Smooth muscle cell (in vitro differentiated cells): ENCODE data around the gene RPS2. TPM values are rescaled to one million over a fixed set of nuclear protein-coding genes. Genes with fewer than 3 reads are reported as not detected.
A peak's percentile ranks its signal among the peaks of the same experiment; 100 is the strongest.

Experiments
- DNase-seq: peaks from one replicate; lab custom pipeline; 2025; ENCODE audit not compliant: unreplicated experiment; lab: John Stamatoyannopoulos, UW
- H2AFZ ChIP-seq: fragments of 200-600 bp; sonication (generic); 2 replicates; pipeline ENCODE4 v1.6.0; 2016; ENCODE audit warnings: antibody characterized with exemption, low read depth, mild to moderate bottlenecking
- H3F3A ChIP-seq: fragments of 200-600 bp; sonication (generic); 2 replicates; pipeline ENCODE4 v1.6.0; 2017; ENCODE audit warnings: antibody characterized with exemption, low read depth
- H3K27ac ChIP-seq: fragments of 200-600 bp; sonication (generic); 2 replicates; pipeline ENCODE4 v1.5.1; 2016; ENCODE audit warnings: low read depth, mild to moderate bottlenecking
- H3K27me3 ChIP-seq: fragments of 200-600 bp; sonication (generic); 2 replicates; pipeline ENCODE4 v1.6.1; 2016; ENCODE audit warnings: low read depth, mild to moderate bottlenecking
- H3K36me3 ChIP-seq: fragments of 200-600 bp; sonication (generic); 2 replicates; pipeline ENCODE4 v1.5.1; 2016; ENCODE audit warnings: low read depth
- H3K4me1 ChIP-seq: fragments of 200-600 bp; sonication (generic); 2 replicates; pipeline ENCODE4 v1.5.1; 2016; ENCODE audit warnings: low read depth
- H3K4me2 ChIP-seq: fragments of 200-600 bp; sonication (generic); 2 replicates; pipeline ENCODE4 v1.6.0; 2016; ENCODE audit warnings: mild to moderate bottlenecking
- H3K4me3 ChIP-seq: fragments of 200-600 bp; sonication (generic); 2 replicates; pipeline ENCODE4 v1.5.1; 2016; ENCODE audit warnings: mild to moderate bottlenecking
- H3K79me2 ChIP-seq: fragments of 200-600 bp; sonication (generic); 2 replicates; pipeline ENCODE4 v1.6.0; 2016; ENCODE audit warnings: low read depth, mild to moderate bottlenecking
- H3K9ac ChIP-seq: fragments of 200-600 bp; sonication (generic); 2 replicates; pipeline ENCODE4 v1.6.0; 2016; ENCODE audit warnings: low read depth
- H3K9me3 ChIP-seq: fragments of 200-600 bp; sonication (generic); replicated peaks from 2 replicates; pipeline ENCODE4 v1.5.1; 2016; ENCODE audit warnings: low read depth
- H4K20me1 ChIP-seq: fragments of 200-600 bp; sonication (generic); 2 replicates; pipeline ENCODE4 v1.6.0; 2016; ENCODE audit warnings: low read depth
- WGBS: methylation state at CpG from one replicate; pipeline ENCODE4 v1.1.7; 2016; ENCODE audit warnings: low lambda C conversion rate; 5-methylcytosine and 5-hydroxymethylcytosine counted together
- polyA plus RNA-seq: library from polyadenylated mRNA; unstranded; fragments of >200 nt; fragmentation: Nextera tagmentation; extraction: Ambion mirVana; gene quantifications from 2 replicates; pipeline ENCODE4 v1.2.1, GENCODE V29; 2016
- total RNA-seq: library from RNA; depleted of rRNA; stranded (reverse); fragments of >200 nt; gene quantifications from 2 replicates; pipeline ENCODE4 v1.2.3, GENCODE V29; 2014
- TF ChIP-seq, protein P1 (sequence below): fragments of 200-600 bp; sonication (generic); IDR thresholded peaks from 2 replicates; pipeline ENCODE4 v1.5.1; 2017; ENCODE audit warnings: borderline replicate concordance, mild to moderate bottlenecking, antibody characterized with exemption; ENCODE audit not compliant: insufficient read depth, poor library complexity, severe bottlenecking

RPS2 gene
- total and polyA plus RNA-seq, 2 experiments from 2014 or later: 2,041 to 2,576 TPM

DNA sequence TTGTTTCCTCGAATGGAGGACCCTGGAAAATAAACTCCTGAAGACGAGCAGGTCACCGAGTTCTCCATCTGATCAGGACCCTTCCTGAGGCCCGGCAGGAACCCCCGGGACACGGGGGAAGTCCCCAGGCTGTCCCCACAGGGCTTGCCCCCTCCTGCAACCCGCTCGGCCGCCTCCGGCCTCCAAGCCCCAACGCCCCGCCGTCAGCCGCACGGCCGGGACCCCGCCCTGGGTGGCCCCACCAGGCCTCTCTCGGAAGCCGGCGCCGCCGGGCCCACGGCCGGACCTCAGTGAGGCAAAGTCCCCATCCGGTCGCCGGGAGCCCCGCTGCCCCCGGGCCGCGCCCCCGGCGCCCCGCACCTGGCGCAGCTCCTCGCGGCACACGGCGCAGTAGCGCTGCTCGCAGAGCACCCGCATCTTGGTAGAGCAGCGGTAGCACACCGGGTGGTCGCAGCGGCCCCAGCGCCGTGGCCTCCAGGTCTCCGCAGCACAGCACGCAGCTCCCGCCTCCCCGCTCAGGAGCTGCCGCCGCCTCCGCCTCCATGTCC, 44.6 kb upstream of the RPS2 start:
- peak overlapping the region; percentile 98 for H3K4me3 ChIP-seq
- H4K20me1 ChIP-seq: peaks cover 50% of the 10 kb centered on the region
- H3K9ac ChIP-seq: peak overlapping the region; percentile 88
- H3K4me2 ChIP-seq: peak overlapping the region; percentile 90
- H3K27ac ChIP-seq: peak overlapping the region; percentile 79
- no peaks in the 10 kb centered on the region for H3F3A ChIP-seq
- peaks cover 23% of the 10 kb centered on the region for H3K4me1 ChIP-seq
- 2% methylated on average over 6 of the region's 55 CpGs for WGBS
- H3K27me3 ChIP-seq: no peaks in the 10 kb centered on the region
- H2AFZ ChIP-seq: no peak overlapping the region
- no peak for DNase-seq
- H3K36me3 ChIP-seq: no peaks in the 10 kb centered on the region
- H3K79me2 ChIP-seq: peaks cover 52% of the 10 kb centered on the region
- TF ChIP-seq, protein P1, sequence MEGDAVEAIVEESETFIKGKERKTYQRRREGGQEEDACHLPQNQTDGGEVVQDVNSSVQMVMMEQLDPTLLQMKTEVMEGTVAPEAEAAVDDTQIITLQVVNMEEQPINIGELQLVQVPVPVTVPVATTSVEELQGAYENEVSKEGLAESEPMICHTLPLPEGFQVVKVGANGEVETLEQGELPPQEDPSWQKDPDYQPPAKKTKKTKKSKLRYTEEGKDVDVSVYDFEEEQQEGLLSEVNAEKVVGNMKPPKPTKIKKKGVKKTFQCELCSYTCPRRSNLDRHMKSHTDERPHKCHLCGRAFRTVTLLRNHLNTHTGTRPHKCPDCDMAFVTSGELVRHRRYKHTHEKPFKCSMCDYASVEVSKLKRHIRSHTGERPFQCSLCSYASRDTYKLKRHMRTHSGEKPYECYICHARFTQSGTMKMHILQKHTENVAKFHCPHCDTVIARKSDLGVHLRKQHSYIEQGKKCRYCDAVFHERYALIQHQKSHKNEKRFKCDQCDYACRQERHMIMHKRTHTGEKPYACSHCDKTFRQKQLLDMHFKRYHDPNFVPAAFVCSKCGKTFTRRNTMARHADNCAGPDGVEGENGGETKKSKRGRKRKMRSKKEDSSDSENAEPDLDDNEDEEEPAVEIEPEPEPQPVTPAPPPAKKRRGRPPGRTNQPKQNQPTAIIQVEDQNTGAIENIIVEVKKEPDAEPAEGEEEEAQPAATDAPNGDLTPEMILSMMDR: no peak
- H3K9me3 ChIP-seq: no peaks in the 10 kb centered on the region

DNA sequence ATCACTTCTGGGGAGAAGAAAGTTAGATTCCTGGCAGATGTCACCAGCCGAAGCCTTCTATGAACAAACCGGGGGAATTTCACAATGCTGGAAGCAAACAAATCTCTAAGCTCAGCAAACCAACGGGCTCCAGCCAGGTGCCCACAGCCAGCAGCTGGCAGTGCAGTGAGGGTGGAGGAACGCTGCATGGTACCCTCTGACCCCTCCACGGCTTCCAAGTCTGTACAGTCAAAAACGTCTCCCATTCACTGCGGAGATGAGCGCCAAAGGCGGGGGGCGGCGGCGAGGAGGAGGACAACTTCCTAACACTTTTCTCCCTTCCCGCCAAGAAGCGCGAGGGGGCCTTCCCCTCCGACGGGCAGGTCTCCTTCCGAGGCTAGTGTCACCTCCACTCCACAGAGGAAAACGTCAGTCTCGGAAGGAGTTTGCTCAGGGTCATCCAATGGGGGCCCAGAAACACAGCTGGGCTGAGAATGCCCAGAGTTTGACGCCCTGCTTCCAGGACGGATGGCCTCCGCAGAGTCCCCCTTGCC, 44.1 kb upstream of the RPS2 start:
- H3K27me3 ChIP-seq: no peaks in the 10 kb centered on the region
- no peak for DNase-seq
- H3K9ac ChIP-seq: peak overlapping the region; percentile 88
- no peaks in the 10 kb centered on the region for H3K36me3 ChIP-seq
- H3K4me1 ChIP-seq: peaks cover 27% of the 10 kb centered on the region
- TF ChIP-seq, protein P1: no peak
- H3F3A ChIP-seq: no peaks in the 10 kb centered on the region
- peak overlapping the region; percentile 79 for H3K27ac ChIP-seq
- H3K4me3 ChIP-seq: peak overlapping the region; percentile 98
- H3K9me3 ChIP-seq: no peaks in the 10 kb centered on the region
- peak overlapping the region; percentile 90 for H3K4me2 ChIP-seq
- peaks cover 56% of the 10 kb centered on the region for H4K20me1 ChIP-seq
- WGBS: 11% methylated on average over 23 of the region's 23 CpGs
- no peak overlapping the region for H2AFZ ChIP-seq
- H3K79me2 ChIP-seq: peaks cover 55% of the 10 kb centered on the region

DNA sequence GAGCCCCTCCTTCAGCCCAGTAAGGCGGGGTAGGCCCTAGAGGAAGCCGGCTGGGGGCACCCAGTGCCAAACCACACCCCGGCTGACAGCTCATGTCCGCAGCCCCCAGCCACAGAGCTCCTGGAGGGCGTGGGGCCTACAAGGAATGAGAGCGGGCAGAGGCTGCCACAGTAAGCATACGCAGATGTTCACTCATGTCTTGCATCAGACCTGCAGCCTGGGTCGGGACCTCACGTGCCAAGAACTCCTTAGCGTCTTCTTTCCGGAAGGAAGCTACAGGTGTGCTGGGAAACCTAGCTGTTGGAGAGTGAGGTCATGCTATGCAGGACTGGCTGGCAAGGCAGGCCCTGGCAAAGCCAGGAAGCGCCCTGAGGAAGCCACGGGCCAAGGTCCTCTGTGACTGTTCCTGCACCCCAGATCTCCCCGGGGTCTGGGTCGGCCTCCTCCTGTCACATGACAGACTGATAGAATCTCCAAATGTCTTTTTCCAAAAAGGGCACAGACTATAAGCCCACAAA, 43.4 kb upstream of the RPS2 start:
- H3K27me3 ChIP-seq: no peaks in the 10 kb centered on the region
- H4K20me1 ChIP-seq: peaks cover 62% of the 10 kb centered on the region
- 84% methylated on average over 15 of the region's 15 CpGs for WGBS
- H3K9me3 ChIP-seq: no peaks in the 10 kb centered on the region
- no peaks in the 10 kb centered on the region for H3F3A ChIP-seq
- no peak overlapping the region for H2AFZ ChIP-seq
- TF ChIP-seq, protein P1: no peak
- peaks cover 27% of the 10 kb centered on the region for H3K4me1 ChIP-seq
- H3K27ac ChIP-seq: peak overlapping the region; percentile 79
- peak overlapping the region; percentile 90 for H3K4me2 ChIP-seq
- H3K4me3 ChIP-seq: peak overlapping the region; percentile 98
- no peaks in the 10 kb centered on the region for H3K36me3 ChIP-seq
- H3K9ac ChIP-seq: peak overlapping the region; percentile 88
- no peak for DNase-seq
- H3K79me2 ChIP-seq: peaks cover 62% of the 10 kb centered on the region
